CD4-positive, alpha-beta memory T cell (primary cell): ENCODE measurements around the gene GNAL. TPM values are rescaled to one million over a fixed set of nuclear protein-coding genes. Genes with fewer than 3 reads are reported as not detected.

ENCODE experiments used
- CTCF ChIA-PET: fragments of 350-600 bp; sonication (Branson Sonifier 250); formaldehyde crosslinking; loops from one replicate; lab custom pipeline; 2021; ENCODE audit warnings: inconsistent platforms; ENCODE audit not compliant: partially characterized antibody; lab: Charles Lee
- POLR2A ChIA-PET: fragments of 350-600 bp; sonication (Branson Sonifier 250); formaldehyde crosslinking; loops from one replicate; lab custom pipeline; 2021; ENCODE audit not compliant: partially characterized antibody; lab: Charles Lee
- DNase-seq, 5 donors: peaks; one replicate each; pipeline versions ENCODE4 v3.0.0 to v3.0.0-alpha.2; 2020 to 2022; ENCODE audit warnings: mixed read lengths in 1 of 5
- H3K27ac ChIP-seq: one replicate; pipeline ENCODE4 v1.7.0; 2013; ENCODE audit warnings: low read depth, low read length
- H3K27me3 ChIP-seq: 2 replicates; pipeline ENCODE4 v1.7.0; 2013; ENCODE audit warnings: mild to moderate bottlenecking, low read length, moderate library complexity; ENCODE audit not compliant: insufficient read depth
- H3K36me3 ChIP-seq: 2 replicates; pipeline ENCODE4 v1.7.0; 2013; ENCODE audit warnings: mild to moderate bottlenecking, low read length, moderate library complexity; ENCODE audit not compliant: insufficient read depth
- H3K4me1 ChIP-seq: 2 replicates; pipeline ENCODE4 v1.7.0; 2013; ENCODE audit warnings: mild to moderate bottlenecking, low read length, moderate library complexity; ENCODE audit not compliant: insufficient read depth
- H3K4me3 ChIP-seq, 2 donors: one replicate each; pipeline ENCODE4 v1.7.0; 2013; ENCODE audit warnings: low read length in 2 of 2, mild to moderate bottlenecking in 1 of 2
- H3K9me3 ChIP-seq, 2 donors: one replicate each; pipeline ENCODE4 v1.7.0; 2013; ENCODE audit warnings: low read length in 2 of 2, control low read depth in 1 of 2; ENCODE audit not compliant: control insufficient read depth in 1 of 2
- H3K27ac Mint-ChIP-seq, 7 donors: one replicate each; pipeline ENCODE4 v1.8.0; 2020 to 2021; ENCODE audit warnings: mixed read lengths in 7 of 7, mild to moderate bottlenecking in 6 of 7, inconsistent platforms in 3 of 7, moderate library complexity in 3 of 7
- H3K27me3 Mint-ChIP-seq, 2 donors: one replicate each; pipeline ENCODE4 v1.8.0; 2020 to 2021; ENCODE audit warnings: mixed read lengths in 2 of 2
- H3K36me3 Mint-ChIP-seq, 2 donors: one replicate each; pipeline ENCODE4 v1.8.0; 2020 to 2021; ENCODE audit warnings: mixed read lengths in 2 of 2, inconsistent platforms in 1 of 2, mild to moderate bottlenecking in 1 of 2
- H3K4me1 Mint-ChIP-seq, 4 donors: one replicate each; pipeline ENCODE4 v1.8.0; 2020 to 2021; ENCODE audit warnings: mixed read lengths in 4 of 4, mild to moderate bottlenecking in 1 of 4
- H3K4me3 Mint-ChIP-seq, 8 donors: one replicate each; pipeline ENCODE4 v1.8.0; 2020 to 2021; ENCODE audit warnings: mixed read lengths in 8 of 8, mild to moderate bottlenecking in 7 of 8, moderate library complexity in 6 of 8, inconsistent platforms in 3 of 8
- H3K9me3 Mint-ChIP-seq, 8 donors: one replicate each; pipeline ENCODE4 v1.8.0; 2020 to 2021; ENCODE audit warnings: mixed read lengths in 8 of 8, mild to moderate bottlenecking in 5 of 8, inconsistent platforms in 3 of 8, moderate library complexity in 1 of 8
- intact Hi-C: fragments of 100-400 bp; cut with micrococcal nuclease; formaldehyde crosslinking; loops from one replicate; pipeline ENCODE4 v1.15.1; 2023
- polyA plus RNA-seq, 2 donors: library from polyadenylated mRNA; unstranded; fragments of 300-500 nt; fragmentation: Illumina TruSeq; gene quantifications; one replicate each; pipeline ENCODE4 v1.2.3, GENCODE V29; 2021
- total RNA-seq, 2 experiments: library from RNA; stranded (reverse); gene quantifications; one replicate each; pipeline ENCODE4 v1.2.3, GENCODE V29; 2021

GNAL gene
- total and polyA plus RNA-seq, 4 experiments from 2014 or later, result 0.20 to 0.33 (median 0.26) TPM; not detected in 1

DNA sequence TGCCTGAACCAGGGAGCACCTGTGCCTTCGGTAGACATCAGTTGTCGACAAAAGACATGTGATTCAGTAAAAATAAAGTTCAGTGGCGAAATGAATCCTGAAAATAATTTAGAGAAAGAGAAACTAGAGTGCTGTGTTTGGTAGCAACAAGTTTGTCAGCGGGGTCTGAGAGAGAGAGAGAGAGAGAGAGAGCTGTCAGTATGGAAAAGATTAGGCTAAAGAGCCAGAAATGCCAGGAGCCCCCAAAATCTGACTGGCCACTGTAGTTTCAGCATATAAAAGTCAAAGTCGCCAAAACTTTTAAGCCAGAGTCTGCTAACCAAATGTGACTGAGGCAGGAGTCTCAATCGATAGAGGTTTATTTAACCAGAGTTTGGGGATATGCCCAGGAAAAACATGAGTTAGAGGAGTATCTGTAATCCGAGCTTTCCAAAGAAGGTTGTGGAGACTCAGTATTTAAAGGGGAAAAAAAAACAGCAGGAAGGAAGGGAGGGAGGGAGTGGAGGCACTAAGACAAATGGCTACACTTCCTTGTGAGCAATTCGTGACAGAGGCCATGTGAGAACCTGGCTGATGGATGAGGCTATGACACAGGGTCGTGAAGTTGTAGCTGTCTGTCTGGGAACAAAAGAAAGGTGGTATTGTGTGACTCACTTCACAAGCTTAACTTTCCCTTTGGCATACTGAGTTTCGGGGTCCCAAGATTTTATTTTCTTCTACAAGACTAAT is 20.5 kb upstream of the GNAL start:
- H3K36me3 Mint-ChIP-seq, result no peaks in the 10 kb centered on the region
- H3K27me3 Mint-ChIP-seq, result peaks cover 10% of the 10 kb centered on the region in 2 donors
- Histone ChIP-seq H3K27me3 (no peaks in the 10 kb centered on the region), H3K4me3 (no peak overlapping the region), H3K4me1 (no peaks in the 10 kb centered on the region), H3K27ac (no peak overlapping the region), H3K36me3 (no peaks in the 10 kb centered on the region), H3K9me3 (no peaks in the 10 kb centered on the region)
- H3K4me1 Mint-ChIP-seq, result no peaks in the 10 kb centered on the region
- H3K27ac Mint-ChIP-seq, result no peak overlapping the region
- ChIA-PET CTCF (interaction anchor here (1.2 kb wide), 1 partner anchor 13 kb away, joined by 3 read pairs; no protein-coding TSS in a partner anchor), POLR2A (no interaction called here)
- H3K9me3 Mint-ChIP-seq, result no peaks in the 10 kb centered on the region
- H3K4me3 Mint-ChIP-seq, result no peak overlapping the region
- no peak for DNase-seq
- intact Hi-C loops, result no loop called here

DNA sequence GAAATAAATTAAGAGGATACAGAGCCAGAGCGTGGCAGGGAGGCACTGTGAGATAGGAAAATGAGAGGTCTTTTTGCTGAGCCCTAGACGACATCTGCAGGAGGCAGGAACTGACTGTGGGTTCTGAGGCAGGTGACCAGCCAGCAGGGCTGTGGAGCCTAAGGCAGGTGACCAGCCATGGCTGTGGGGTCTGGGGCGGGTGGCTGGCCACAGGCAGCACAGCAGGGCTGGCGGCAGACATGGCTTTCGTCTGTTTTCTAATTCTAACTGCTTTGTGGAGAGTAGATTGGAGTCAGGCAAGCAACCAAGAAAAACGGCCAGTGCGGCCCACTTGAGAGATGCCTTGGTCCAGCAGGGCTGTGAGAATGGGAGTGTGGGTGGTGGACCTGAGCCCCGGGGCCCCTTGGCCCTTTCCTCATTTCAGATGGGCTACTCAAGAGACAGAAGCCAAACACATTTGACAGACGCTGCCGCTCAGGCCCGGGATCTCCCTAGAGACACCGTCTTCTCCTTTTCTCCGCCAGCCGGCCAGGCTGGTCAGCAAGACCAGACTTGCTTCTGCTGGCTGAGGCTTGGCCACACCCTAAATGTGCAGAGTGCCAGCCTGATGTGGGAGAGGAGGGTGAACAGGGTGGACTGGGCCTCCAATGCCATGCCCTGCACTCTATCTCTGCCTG is 19.7 kb upstream of the GNAL start:
- ChIA-PET CTCF (no interaction called here), POLR2A (no interaction called here)
- H3K36me3 Mint-ChIP-seq, result no peaks in the 10 kb centered on the region
- no peak overlapping the region for H3K4me3 Mint-ChIP-seq
- no peaks in the 10 kb centered on the region for H3K4me1 Mint-ChIP-seq
- H3K9me3 Mint-ChIP-seq, result peaks cover 0 to 3% (median 0%) of the 10 kb centered on the region in 8 donors
- Histone ChIP-seq H3K4me3 (no peak overlapping the region), H3K9me3 (no peaks in the 10 kb centered on the region), H3K4me1 (no peaks in the 10 kb centered on the region), H3K27ac (no peak overlapping the region), H3K27me3 (no peaks in the 10 kb centered on the region), H3K36me3 (no peaks in the 10 kb centered on the region)
- intact Hi-C loops, result no loop called here
- H3K27ac Mint-ChIP-seq, result no peak overlapping the region
- DNase-seq, result no peak
- peaks cover 10 to 12% of the 10 kb centered on the region in 2 donors for H3K27me3 Mint-ChIP-seq

DNA sequence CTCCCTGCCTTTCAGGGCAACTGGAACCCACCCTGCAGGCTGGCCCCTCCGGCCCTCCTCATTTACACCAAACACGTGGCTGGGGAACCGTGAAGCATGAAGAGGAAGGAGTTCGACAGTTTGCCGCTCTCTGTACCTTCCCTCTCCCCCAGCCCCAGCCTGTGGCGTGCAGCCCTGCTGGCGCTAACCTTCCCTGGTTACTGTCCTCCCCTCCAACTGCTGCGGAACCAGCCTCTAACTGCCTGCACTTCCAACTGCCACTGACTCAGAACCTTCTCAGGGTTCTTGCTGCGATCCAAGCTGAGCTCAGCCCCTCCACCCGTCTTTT is 19.2 kb upstream of the GNAL start:
- Mint-ChIP-seq H3K36me3 (no peaks in the 10 kb centered on the region), H3K4me3 (no peak overlapping the region), H3K9me3 (peaks cover 0 to 4% (median 0%) of the 10 kb centered on the region in 8 donors), H3K27ac (no peak overlapping the region), H3K27me3 (peaks cover 10 to 14% of the 10 kb centered on the region in 2 donors), H3K4me1 (no peaks in the 10 kb centered on the region)
- no peak overlapping the region for H3K4me3 ChIP-seq
- no peaks in the 10 kb centered on the region for H3K4me1 ChIP-seq
- no peaks in the 10 kb centered on the region for H3K27me3 ChIP-seq
- ChIA-PET CTCF (no interaction called here), POLR2A (no interaction called here)
- no peaks in the 10 kb centered on the region for H3K36me3 ChIP-seq
- H3K27ac ChIP-seq, result no peak overlapping the region
- H3K9me3 ChIP-seq, result no peaks in the 10 kb centered on the region
- no peak for DNase-seq
- intact Hi-C loops, result no loop called here

DNA sequence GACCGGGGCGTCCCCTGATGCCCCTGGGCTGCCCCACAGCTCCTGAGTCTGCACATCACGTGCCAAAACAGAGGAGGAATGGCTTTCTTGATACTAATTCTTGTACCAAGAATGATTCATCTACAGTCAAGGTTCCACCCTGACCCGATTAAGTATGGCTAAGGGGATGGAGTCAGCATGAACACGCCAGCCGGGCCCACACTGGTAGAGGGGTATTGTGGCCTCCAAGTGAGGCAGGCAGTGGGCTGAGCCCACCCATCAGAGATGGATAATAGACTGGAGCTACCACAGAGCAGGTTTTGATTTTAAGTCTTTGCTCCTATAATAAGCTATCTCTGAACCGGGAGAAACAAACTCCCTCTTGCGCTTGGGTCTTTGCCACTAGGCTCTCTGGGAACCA is 17.9 kb upstream of the GNAL start:
- H3K4me1 Mint-ChIP-seq, result no peaks in the 10 kb centered on the region
- H3K27me3 ChIP-seq, result no peaks in the 10 kb centered on the region
- no peak for DNase-seq
- peaks cover 10 to 19% of the 10 kb centered on the region in 2 donors for H3K27me3 Mint-ChIP-seq
- CTCF ChIA-PET, result no interaction called here
- POLR2A ChIA-PET, result no interaction called here
- H3K4me3 Mint-ChIP-seq, result no peak overlapping the region
- no peak overlapping the region for H3K27ac ChIP-seq
- intact Hi-C loops, result no loop called here
- no peaks in the 10 kb centered on the region for H3K4me1 ChIP-seq
- no peak overlapping the region for H3K4me3 ChIP-seq
- no peaks in the 10 kb centered on the region for H3K36me3 ChIP-seq
- H3K27ac Mint-ChIP-seq, result no peak overlapping the region
- H3K36me3 Mint-ChIP-seq, result no peaks in the 10 kb centered on the region
- H3K9me3 Mint-ChIP-seq, result peaks cover 0 to 4% (median 0%) of the 10 kb centered on the region in 8 donors
- no peaks in the 10 kb centered on the region for H3K9me3 ChIP-seq

DNA sequence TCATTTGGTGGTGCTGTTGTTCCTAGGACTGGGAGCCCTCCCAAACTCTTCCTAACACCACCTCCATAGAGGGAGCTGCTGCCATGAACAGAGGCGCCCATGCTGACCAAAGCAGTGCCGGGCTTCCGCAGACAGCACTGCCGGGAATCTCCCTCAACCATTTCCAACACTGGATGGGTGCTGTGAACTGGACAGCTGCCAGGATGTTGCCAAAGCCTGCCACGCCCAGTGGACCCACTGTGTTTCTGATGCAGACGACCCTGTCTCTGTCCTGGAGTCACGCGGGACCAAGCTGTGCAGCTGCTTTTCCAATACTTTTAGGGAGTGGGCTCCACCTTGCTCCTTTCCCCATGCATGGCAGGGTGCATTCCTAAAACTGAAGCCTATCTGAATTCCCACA is 16.9 kb upstream of the GNAL start:
- Mint-ChIP-seq H3K27me3 (peaks cover 10 to 22% of the 10 kb centered on the region in 2 donors), H3K4me1 (no peaks in the 10 kb centered on the region), H3K36me3 (no peaks in the 10 kb centered on the region), H3K9me3 (peaks cover 0 to 5% (median 0%) of the 10 kb centered on the region in 8 donors), H3K27ac (no peak overlapping the region), H3K4me3 (no peak overlapping the region)
- Histone ChIP-seq H3K4me3 (no peak overlapping the region), H3K9me3 (no peaks in the 10 kb centered on the region), H3K27ac (no peak overlapping the region), H3K36me3 (no peaks in the 10 kb centered on the region), H3K27me3 (no peaks in the 10 kb centered on the region), H3K4me1 (no peaks in the 10 kb centered on the region)
- ChIA-PET CTCF (no interaction called here), POLR2A (no interaction called here)
- intact Hi-C loops, result no loop called here
- DNase-seq, result no peak

DNA sequence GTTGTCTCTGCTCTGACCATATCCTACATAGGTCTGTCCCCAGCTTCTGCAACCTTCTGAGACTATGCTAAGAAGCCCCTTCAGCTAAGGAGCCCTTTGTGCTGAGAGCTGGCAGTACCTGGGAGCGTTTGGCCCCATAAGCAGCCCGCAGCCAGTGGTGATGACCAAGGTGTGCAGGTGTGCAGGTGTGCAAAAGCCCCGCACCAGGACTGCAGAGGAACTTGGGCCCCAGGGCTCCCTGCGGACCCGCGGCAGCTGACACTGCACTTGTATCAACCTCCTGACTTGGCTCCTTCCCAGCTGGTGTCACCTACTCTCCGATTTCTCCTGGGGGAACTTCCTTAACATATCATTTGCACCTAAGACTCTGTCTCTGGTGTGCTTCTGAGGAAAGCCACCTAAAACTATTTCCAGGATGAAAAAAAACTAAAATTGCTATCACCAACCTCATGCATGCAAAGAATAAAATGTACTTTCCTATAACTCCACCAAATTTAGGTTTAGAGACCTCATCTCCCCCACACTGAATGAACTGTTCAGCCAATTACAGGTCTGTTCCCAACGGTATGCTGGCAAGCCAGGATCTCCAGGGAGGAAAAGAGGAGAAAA is 16.1 kb upstream of the GNAL start:
- H3K27me3 Mint-ChIP-seq, result peaks cover 11 to 24% of the 10 kb centered on the region in 2 donors
- intact Hi-C loops, result no loop called here
- no peaks in the 10 kb centered on the region for H3K36me3 Mint-ChIP-seq
- H3K9me3 Mint-ChIP-seq, result peaks cover 0 to 5% (median 0%) of the 10 kb centered on the region in 8 donors
- Histone ChIP-seq H3K27me3 (no peaks in the 10 kb centered on the region), H3K4me1 (no peaks in the 10 kb centered on the region), H3K4me3 (no peak overlapping the region), H3K27ac (no peak overlapping the region), H3K36me3 (no peaks in the 10 kb centered on the region), H3K9me3 (no peaks in the 10 kb centered on the region)
- H3K4me3 Mint-ChIP-seq, result no peak overlapping the region
- no peak overlapping the region for H3K27ac Mint-ChIP-seq
- H3K4me1 Mint-ChIP-seq, result no peaks in the 10 kb centered on the region
- ChIA-PET CTCF (no interaction called here), POLR2A (no interaction called here)
- no peak for DNase-seq

DNA sequence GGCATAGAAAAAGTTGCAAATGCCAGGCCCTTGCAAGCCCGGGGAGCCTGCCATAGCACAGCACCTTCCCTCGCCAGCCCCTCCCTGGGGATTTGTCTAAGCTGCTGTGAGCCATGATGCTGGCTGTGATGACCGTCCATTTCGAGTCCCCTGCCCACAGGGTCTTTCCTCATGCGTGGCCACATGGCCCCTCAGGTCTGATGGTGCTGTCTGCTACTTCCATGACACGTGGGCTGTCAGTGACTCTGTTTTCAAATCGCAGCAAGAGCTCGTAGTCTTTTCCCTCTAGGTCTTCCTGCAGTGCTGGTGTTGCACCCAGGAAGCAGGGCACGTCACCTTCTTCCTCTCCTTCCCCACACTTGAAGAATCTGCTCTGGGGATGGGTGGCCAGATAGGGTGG is 15.5 kb upstream of the GNAL start:
- no peak overlapping the region for H3K27ac Mint-ChIP-seq

More for the DNA sequence above, 15.5 kb upstream of the GNAL start:
- Mint-ChIP-seq H3K9me3 (peaks cover 0 to 5% (median 0%) of the 10 kb centered on the region in 8 donors), H3K4me3 (no peak overlapping the region), H3K27me3 (peaks cover 11 to 27% of the 10 kb centered on the region in 2 donors), H3K4me1 (no peaks in the 10 kb centered on the region), H3K36me3 (no peaks in the 10 kb centered on the region)
- Histone ChIP-seq H3K36me3 (no peaks in the 10 kb centered on the region), H3K27me3 (no peaks in the 10 kb centered on the region), H3K4me1 (no peaks in the 10 kb centered on the region), H3K4me3 (no peak overlapping the region), H3K27ac (no peak overlapping the region), H3K9me3 (no peaks in the 10 kb centered on the region)
- CTCF ChIA-PET, result no interaction called here
- no peak for DNase-seq
- intact Hi-C loops, result no loop called here
- POLR2A ChIA-PET, result no interaction called here
